ENCODE results near the gene HCRTR2. TPM values are rescaled to one million over a fixed set of nuclear protein-coding genes. Genes with fewer than 3 reads are reported as not detected.
"Not testable (repeated sequence)": the region's sequence is repeated elsewhere in the genome, so short reads cannot be mapped to it uniquely, and the experiment has no call there.

HCRTR2 gene
- polyA plus RNA-seq, 3 donors = 0.22 to 0.37 (median 0.35) TPM

DNA sequence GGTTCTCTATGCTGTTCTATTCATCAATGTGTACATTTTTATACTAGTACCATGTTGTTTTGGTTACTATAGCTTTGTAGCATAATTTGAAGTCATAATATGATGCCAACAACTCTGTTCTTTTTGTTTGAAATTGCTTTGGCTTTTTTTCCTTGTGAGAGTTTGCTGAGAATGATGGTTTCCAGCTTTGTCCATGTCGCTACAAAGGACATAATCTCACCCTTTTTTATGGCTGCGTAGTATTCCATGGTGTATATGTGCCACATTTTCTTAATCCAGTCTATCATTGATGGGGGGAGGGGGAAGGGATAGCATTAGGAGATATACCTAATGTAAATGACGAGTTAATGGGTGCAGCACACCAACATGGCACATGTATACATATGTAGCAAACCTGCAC is 122.9 kb downstream of the HCRTR2 start:
- DNase-seq (ENCODE audit: extremely low read depth in 1 of 11, low read depth in 9 of 11, low spot score in 4 of 11) = not testable (repeated sequence)

DNA sequence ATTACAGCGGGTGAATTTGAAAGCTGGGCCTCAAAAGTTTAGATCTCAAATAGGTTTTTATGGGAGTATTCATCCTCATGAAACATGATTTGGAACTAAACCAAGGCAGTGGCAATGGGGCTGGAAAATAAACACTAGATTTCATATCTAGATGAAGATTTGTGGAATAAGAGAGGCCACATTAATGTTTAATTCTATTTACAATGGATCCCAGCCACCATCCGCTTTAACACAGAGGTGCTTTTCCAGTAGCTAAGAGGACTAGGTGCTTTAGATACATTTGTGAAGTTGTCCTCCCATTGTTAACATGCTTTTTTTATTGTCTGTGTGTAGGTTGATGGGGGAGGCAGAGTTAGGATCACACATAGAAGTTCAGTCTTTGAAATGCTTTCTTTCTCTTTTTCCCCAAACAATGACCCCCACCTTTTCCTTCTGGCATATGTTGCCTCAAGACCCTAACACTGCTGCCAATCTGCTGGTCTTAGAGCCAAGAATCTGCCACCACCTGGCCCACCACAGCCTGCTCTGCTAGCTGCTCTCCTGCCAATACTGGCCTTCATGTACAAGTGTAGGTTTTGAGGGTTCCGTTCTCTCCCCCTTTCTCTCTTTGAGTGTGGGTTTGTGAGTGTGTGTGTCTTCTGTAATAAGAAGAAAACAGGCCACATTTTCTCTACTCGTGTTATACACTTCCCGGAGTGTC is 125.1 kb downstream of the HCRTR2 start:
- DNase-seq (ENCODE audit: extremely low read depth in 1 of 11, low read depth in 9 of 11, low spot score in 4 of 11) = no peak

DNA sequence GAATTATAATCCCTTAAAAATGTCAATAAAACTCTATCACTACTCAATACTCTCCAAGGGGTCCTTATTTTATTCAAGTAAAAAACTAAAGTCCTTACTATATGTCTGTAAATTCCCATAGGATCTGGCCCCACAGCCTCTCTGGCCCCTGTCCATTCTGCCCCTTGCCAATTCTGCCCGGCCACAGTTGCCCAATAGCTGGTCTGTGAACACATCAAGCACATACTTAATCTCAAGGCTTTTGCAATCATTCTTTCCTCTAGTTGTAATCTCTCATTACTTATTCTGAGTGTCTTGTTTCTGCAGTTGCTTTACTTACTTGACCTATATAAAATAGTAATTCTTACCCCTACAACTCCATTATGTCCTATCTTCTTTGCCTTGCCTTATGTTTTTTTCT is 130.4 kb downstream of the HCRTR2 start:
- no peak for DNase-seq (ENCODE audit: extremely low read depth in 1 of 11, low read depth in 9 of 11, low spot score in 4 of 11)

DNA sequence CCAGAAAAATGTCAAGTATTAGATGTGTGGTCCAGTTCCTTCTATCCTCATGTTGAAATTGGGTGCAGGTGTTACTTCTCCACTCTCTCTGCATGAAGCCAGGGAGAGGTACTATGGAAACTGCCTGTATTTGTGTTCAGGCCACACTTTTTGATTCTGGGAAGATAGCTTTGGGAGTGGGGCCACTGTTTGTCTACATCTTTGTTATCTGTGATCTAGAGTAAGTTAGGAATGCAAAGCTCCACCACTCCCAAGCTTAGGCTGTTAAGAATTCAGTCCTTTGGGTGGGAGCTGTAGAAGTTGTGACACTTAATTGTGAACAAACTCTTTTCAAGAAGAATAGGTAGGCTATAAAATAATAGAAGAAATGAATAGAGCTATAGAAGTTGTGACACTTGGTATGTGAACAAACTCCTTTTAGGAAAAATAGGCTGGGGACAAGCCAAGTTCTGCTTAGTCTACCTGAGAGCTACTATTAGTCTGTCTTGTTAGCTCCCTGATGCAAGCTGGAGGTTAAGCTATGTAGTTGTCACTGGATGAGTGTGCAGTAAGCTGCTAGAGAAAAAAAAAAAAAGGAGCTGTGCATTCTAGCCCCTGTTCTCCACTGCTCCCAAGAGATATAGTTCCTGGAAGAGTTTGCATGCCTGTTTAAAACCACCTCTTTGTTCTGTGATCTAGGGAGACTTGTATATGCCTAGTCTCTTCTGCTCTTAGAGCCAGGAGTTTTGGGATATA is 145.8 kb downstream of the HCRTR2 start:
- DNase-seq (ENCODE audit: extremely low read depth in 1 of 11, low read depth in 9 of 11, low spot score in 4 of 11) = no peak

DNA sequence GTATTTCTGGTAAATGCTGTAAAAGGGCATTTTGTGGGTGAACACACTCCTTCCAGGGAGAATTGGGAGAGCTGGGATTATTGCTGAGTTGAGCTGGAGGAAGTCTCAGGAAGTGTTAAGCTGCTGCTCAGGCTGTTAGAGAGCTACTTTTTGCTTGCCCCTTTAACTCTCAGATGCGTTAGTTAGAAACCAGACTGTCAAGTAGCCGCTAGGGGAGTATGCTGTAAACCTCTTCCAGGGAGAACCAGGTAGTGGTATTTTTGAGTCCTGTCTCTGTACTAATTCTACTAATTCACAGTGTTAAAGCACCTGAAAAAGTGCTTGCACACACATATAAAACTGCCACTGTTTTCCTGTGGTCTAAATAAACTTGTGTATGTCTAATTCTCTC is 146.4 kb downstream of the HCRTR2 start:
- DNase-seq (ENCODE audit: extremely low read depth in 1 of 11, low read depth in 9 of 11, low spot score in 4 of 11) = no peak

DNA sequence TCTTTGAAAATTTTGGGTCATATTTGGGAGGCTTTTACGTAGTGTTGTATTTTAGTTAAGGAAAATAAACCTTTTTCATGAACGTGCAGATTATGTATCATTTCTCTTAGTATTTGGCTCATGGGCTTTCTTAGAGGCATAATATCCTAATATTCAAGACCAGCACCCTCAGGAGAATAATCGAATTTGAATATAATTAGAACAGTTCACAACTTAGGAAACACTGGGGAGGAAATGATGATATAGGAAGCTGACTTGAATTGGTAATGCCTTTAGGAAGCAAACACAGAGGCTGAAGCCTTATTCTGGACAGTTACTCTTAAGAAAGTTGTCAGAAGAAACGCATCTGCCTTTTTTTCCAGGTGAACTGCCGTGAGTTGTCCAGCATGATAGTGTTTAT is 152.9 kb downstream of the HCRTR2 start, which contains the start of gene GFRAL:
Gene GFRAL, plus strand, starts transcription at position 301 of the 400 bp plus-strand sequence. Its CDS starts 86 bp downstream, at position 387.
- DNase-seq (ENCODE audit: extremely low read depth in 1 of 11, low read depth in 9 of 11, low spot score in 4 of 11) = no peak

Other genes with a start within 250 kb of the HCRTR2 start
- not detected for gene GFRAL, start 153.0 kb downstream of the HCRTR2 start, polyA plus RNA-seq (ENCODE audit: insufficient read length in 3 of 3)

Measured in renal cortex interstitium (tissue), 11 donors.